Adrenal gland (tissue), 5 donors: Measurements from ENCODE around the gene RPSA.

Source experiments
- POLR2A ChIP-seq, 2 donors: fragments of 450-650 bp; IDR thresholded peaks; one replicate each; pipeline ENCODE4 v1.6.1; 2017; ENCODE audit warnings: antibody characterized with exemption in 2 of 2, mild to moderate bottlenecking in 2 of 2, moderate library complexity in 1 of 2
- TF ChIP-seq, protein P1 (sequence below), 6 experiments: fragments of 450-650 bp in 4 of 6; fragments of 200-600 bp in 2 of 6; sonication (generic) in 1 of 6; IDR thresholded peaks; 1 replicate in 5 of 6; 2 replicates in 1 of 6; pipeline versions ENCODE4 v1.5.1 to v1.8.0; 2016 to 2021; ENCODE audit warnings: antibody characterized with exemption in 6 of 6, mild to moderate bottlenecking in 2 of 6, moderate library complexity in 1 of 6
- donor health status: DM: no; HTN: no; CAD: no.

DNA sequence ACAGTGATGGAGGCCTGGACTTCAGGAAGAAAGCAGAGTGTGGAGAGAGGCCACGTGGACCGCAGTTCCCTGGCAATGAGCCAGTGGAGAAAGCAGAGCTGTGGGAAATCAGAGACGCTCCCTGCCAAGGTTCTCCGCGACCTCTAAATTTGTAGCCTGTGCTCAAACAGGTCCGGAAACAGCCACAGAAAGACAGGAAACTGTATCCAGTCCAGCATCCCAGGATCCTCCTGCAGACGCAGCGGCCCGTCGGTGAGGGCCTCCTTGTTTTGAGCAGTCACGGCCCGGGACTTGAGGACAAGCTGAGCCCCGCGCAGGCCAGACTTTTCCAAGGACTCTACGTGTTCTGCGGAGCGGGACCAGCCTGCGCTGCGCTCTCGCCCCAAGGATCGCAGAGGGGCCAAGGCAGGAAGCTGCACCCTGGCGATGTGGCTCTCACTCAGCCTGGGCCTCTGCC, 22.3 kb downstream of the RPSA start:
- TF ChIP-seq, protein P1, sequence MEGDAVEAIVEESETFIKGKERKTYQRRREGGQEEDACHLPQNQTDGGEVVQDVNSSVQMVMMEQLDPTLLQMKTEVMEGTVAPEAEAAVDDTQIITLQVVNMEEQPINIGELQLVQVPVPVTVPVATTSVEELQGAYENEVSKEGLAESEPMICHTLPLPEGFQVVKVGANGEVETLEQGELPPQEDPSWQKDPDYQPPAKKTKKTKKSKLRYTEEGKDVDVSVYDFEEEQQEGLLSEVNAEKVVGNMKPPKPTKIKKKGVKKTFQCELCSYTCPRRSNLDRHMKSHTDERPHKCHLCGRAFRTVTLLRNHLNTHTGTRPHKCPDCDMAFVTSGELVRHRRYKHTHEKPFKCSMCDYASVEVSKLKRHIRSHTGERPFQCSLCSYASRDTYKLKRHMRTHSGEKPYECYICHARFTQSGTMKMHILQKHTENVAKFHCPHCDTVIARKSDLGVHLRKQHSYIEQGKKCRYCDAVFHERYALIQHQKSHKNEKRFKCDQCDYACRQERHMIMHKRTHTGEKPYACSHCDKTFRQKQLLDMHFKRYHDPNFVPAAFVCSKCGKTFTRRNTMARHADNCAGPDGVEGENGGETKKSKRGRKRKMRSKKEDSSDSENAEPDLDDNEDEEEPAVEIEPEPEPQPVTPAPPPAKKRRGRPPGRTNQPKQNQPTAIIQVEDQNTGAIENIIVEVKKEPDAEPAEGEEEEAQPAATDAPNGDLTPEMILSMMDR (IDR thresholded peaks at IDR 0.05): no peak
- no peak for TF ChIP-seq POLR2A (IDR thresholded peaks at IDR 0.05)
